Lower leg skin (tissue), 3 donors: ENCODE measurements around the gene NECTIN1.

ENCODE experiments used
- CTCF ChIP-seq, 3 donors: fragments of 450-650 bp; IDR thresholded peaks; one replicate each; pipeline ENCODE4 v1.5.1; 2016; ENCODE audit warnings: antibody characterized with exemption in 3 of 3, mild to moderate bottlenecking in 3 of 3, moderate library complexity in 2 of 3
- POLR2A ChIP-seq, 2 donors: fragments of 450-650 bp; IDR thresholded peaks; one replicate each; pipeline ENCODE4 v1.6.1; 2016 to 2017; ENCODE audit warnings: antibody characterized with exemption in 2 of 2, mild to moderate bottlenecking in 1 of 2, moderate library complexity in 1 of 2

- TF ChIP-seq CTCF (IDR thresholded peaks at IDR 0.05): no peak
- TF ChIP-seq POLR2A (IDR thresholded peaks at IDR 0.05): no peak
Observed at GRCh38 chr11:119764108-119764868, 35.3 kb upstream of the NECTIN1 start.
